Liver (tissue), 9 donors: ENCODE data around the gene RPTOR. TPM values are rescaled to one million over a fixed set of nuclear protein-coding genes. Genes with fewer than 3 reads are reported as not detected.

Experiments used
- DNase-seq: peaks from one replicate; pipeline ENCODE4 v3.0.0-alpha.2; 2017; ENCODE audit warnings: low spot score
- H3K27ac ChIP-seq, 2 donors: one replicate each; pipeline ENCODE4 v1.7.0; 2013; ENCODE audit warnings: inconsistent platforms in 2 of 2, low read length in 2 of 2, control low read depth in 1 of 2, low read depth in 1 of 2, mild to moderate bottlenecking in 1 of 2
- H3K27me3 ChIP-seq, 4 donors: one replicate each; pipeline versions ENCODE4 v1.6.1 to v1.7.0; 2013; ENCODE audit warnings: low read length in 3 of 4, inconsistent platforms in 1 of 4, mild to moderate bottlenecking in 1 of 4, moderate library complexity in 1 of 4; ENCODE audit not compliant: control insufficient read depth in 4 of 4, insufficient read depth in 4 of 4
- H3K36me3 ChIP-seq, 4 donors: one replicate each; pipeline versions ENCODE4 v1.6.1 to v1.7.0; 2013; ENCODE audit warnings: low read length in 3 of 4, mild to moderate bottlenecking in 3 of 4, low read depth in 1 of 4, moderate library complexity in 1 of 4; ENCODE audit not compliant: control insufficient read depth in 4 of 4, insufficient read depth in 3 of 4
- H3K4me1 ChIP-seq, 4 donors: one replicate each; pipeline versions ENCODE4 v1.6.1 to v1.7.0; 2013; ENCODE audit warnings: low read length in 3 of 4, mild to moderate bottlenecking in 3 of 4, moderate library complexity in 1 of 4; ENCODE audit not compliant: control insufficient read depth in 4 of 4, insufficient read depth in 4 of 4
- H3K4me3 ChIP-seq, 3 donors: one replicate each; pipeline versions ENCODE4 v1.6.1 to v1.7.0; 2013; ENCODE audit warnings: low read length in 3 of 3, control low read depth in 1 of 3, low read depth in 1 of 3, mild to moderate bottlenecking in 1 of 3
- H3K9ac ChIP-seq, 2 donors: one replicate each; pipeline ENCODE4 v1.7.0; 2013; ENCODE audit warnings: low read length in 2 of 2, mild to moderate bottlenecking in 2 of 2, moderate library complexity in 2 of 2, control low read depth in 1 of 2, low read depth in 1 of 2
- H3K9me3 ChIP-seq, 4 donors: one replicate each; pipeline versions ENCODE4 v1.6.1 to v1.7.0; 2013; ENCODE audit warnings: low read length in 3 of 4; ENCODE audit not compliant: control insufficient read depth in 4 of 4
- ATF3 ChIP-seq: IDR thresholded peaks from 2 replicates; pipeline ENCODE4 v1.6.1; 2016; ENCODE audit warnings: antibody characterized with exemption
- CTCF ChIP-seq: fragments of 150-350 bp; IDR thresholded peaks from 2 replicates; pipeline ENCODE4 v1.5.1; 2017; ENCODE audit warnings: improper control_type of control experiment, low read depth, low read length; ENCODE audit not compliant: missing input control
- EGR1 ChIP-seq, 2 donors: IDR thresholded peaks; 2 replicates each; pipeline ENCODE4 v1.6.1; 2016 to 2018; ENCODE audit warnings: antibody characterized with exemption in 2 of 2, low read depth in 2 of 2
- FOXA1 ChIP-seq: IDR thresholded peaks from 2 replicates; pipeline ENCODE4 v1.6.1; 2016; ENCODE audit warnings: antibody characterized with exemption
- FOXA2 ChIP-seq: IDR thresholded peaks from 2 replicates; pipeline ENCODE4 v1.6.1; 2016; ENCODE audit warnings: antibody characterized with exemption
- GABPA ChIP-seq, 2 donors: IDR thresholded peaks in 1 of 2; conservative IDR thresholded peaks in 1 of 2; 2 replicates each; pipeline ENCODE4 v1.6.1; 2016; ENCODE audit warnings: antibody characterized with exemption in 2 of 2, mild to moderate bottlenecking in 1 of 2, moderate library complexity in 1 of 2
- HNF4A ChIP-seq, 2 donors: conservative IDR thresholded peaks; 2 replicates each; pipeline ENCODE4 v1.6.1; 2016; ENCODE audit warnings: antibody characterized with exemption in 2 of 2, mild to moderate bottlenecking in 2 of 2
- HNF4G ChIP-seq: IDR thresholded peaks from 2 replicates; pipeline ENCODE4 v1.6.1; 2016; ENCODE audit warnings: antibody characterized with exemption
- JUND ChIP-seq, 2 donors: IDR thresholded peaks; 2 replicates each; pipeline ENCODE4 v1.6.1; 2016; ENCODE audit warnings: antibody characterized with exemption in 2 of 2
- MAX ChIP-seq: IDR thresholded peaks from 2 replicates; pipeline ENCODE4 v1.6.1; 2016; ENCODE audit warnings: antibody characterized with exemption
- RAD21 ChIP-seq, 2 donors: IDR thresholded peaks; 2 replicates each; pipeline ENCODE4 v1.6.1; 2016; ENCODE audit warnings: antibody characterized with exemption in 2 of 2, mild to moderate bottlenecking in 2 of 2
- REST ChIP-seq: IDR thresholded peaks from 2 replicates; pipeline ENCODE4 v1.6.1; 2016; ENCODE audit warnings: antibody characterized with exemption, mild to moderate bottlenecking
- RXRA ChIP-seq, 2 donors: IDR thresholded peaks; 2 replicates each; pipeline ENCODE4 v1.6.1; 2017 to 2018; ENCODE audit warnings: antibody characterized with exemption in 2 of 2, mild to moderate bottlenecking in 1 of 2
- SP1 ChIP-seq: IDR thresholded peaks from 2 replicates; pipeline ENCODE4 v1.6.1; 2018; ENCODE audit warnings: antibody characterized with exemption, mild to moderate bottlenecking
- TAF1 ChIP-seq: conservative IDR thresholded peaks from 2 replicates; pipeline ENCODE4 v1.6.1; 2016; ENCODE audit warnings: antibody characterized with exemption, mild to moderate bottlenecking
- YY1 ChIP-seq: IDR thresholded peaks from 2 replicates; pipeline ENCODE4 v1.6.1; 2016; ENCODE audit warnings: antibody characterized with exemption, mild to moderate bottlenecking
- ZBTB33 ChIP-seq: IDR thresholded peaks from 2 replicates; pipeline ENCODE4 v1.6.1; 2016; ENCODE audit warnings: antibody characterized with exemption
- WGBS: extraction: QIAGEN DNeasy Blood & Tissue Kit; methylation state at CpG from one replicate; pipeline ENCODE4 v1.1.7; 2013; 5-methylcytosine and 5-hydroxymethylcytosine counted together
- polyA plus RNA-seq, 2 donors: library from polyadenylated mRNA; stranded (reverse) in 1 of 2; unstranded in 1 of 2; fragments of 200-250 nt in 1 of 2; fragments of >200 nt in 1 of 2; fragmentation: Nextera tagmentation in 1 of 2; extraction: Ambion mirVana in 1 of 2; gene quantifications; one replicate each; pipeline versions ENCODE4 v1.2.1 to v1.2.3, GENCODE V29; 2013 to 2015
- total RNA-seq, 2 donors: library from RNA; depleted of rRNA; stranded (reverse); fragments of >200 nt; gene quantifications; one replicate each; pipeline ENCODE4 v1.2.3, GENCODE V29; 2014
- donor health status: healthy.
- donor health status: healthy.
- donor health status: healthy.
- donor health status: healthy.
- donor health status: healthy.

Gene RPTOR
- total and polyA plus RNA-seq, 4 donors, result 4.8 to 25.4 (median 11.6) TPM

GRCh38 chr17:80582165-80582564 is 37.5 kb downstream of the RPTOR start (continued):
- TF ChIP-seq HNF4A (conservative IDR thresholded peaks at IDR 0.05) (no peak), HNF4G (no peak), EGR1 (IDR thresholded peaks at IDR 0.05; ENCODE audit: low read depth in 2 of 2) (no peak), CTCF (no peak)

- Histone ChIP-seq H3K9ac (no peak overlapping the region), H3K27ac (no peak overlapping the region), H3K36me3 (no peaks in the 10 kb centered on the region), H3K4me1 (no peaks in the 10 kb centered on the region), H3K27me3 (no peaks in the 10 kb centered on the region), H3K9me3 (no peaks in the 10 kb centered on the region), H3K4me3 (no peak overlapping the region)
- 91% methylated on average over 10 of the region's 10 CpGs for WGBS
- DNase-seq, result no peak
- TF ChIP-seq RXRA (IDR thresholded peaks at IDR 0.05) (no peak), ATF3 (no peak)
These were observed 39.7 kb downstream of the RPTOR start for GRCh38 chr17:80584176-80584905.

- Histone ChIP-seq H3K9me3 (no peaks in the 10 kb centered on the region), H3K4me3 (no peak overlapping the region), H3K36me3 (no peaks in the 10 kb centered on the region), H3K27ac (no peak overlapping the region), H3K9ac (no peak overlapping the region), H3K4me1 (no peaks in the 10 kb centered on the region), H3K27me3 (no peaks in the 10 kb centered on the region)
- DNase-seq, result no peak
- WGBS, result 80% methylated on average over 24 of the region's 24 CpGs
- no peak for TF ChIP-seq FOXA1
These were observed 41.5 kb downstream of the RPTOR start for GRCh38 chr17:80585890-80586845.

GRCh38 chr17:80586846-80587228 is 42.2 kb downstream of the RPTOR start:
- Histone ChIP-seq H3K27me3 (no peaks in the 10 kb centered on the region), H3K4me1 (no peaks in the 10 kb centered on the region), H3K9me3 (no peaks in the 10 kb centered on the region), H3K36me3 (no peaks in the 10 kb centered on the region), H3K9ac (no peak overlapping the region), H3K27ac (no peak overlapping the region), H3K4me3 (no peak overlapping the region)
- DNase-seq, result no peak
- 94% methylated on average over 25 of the region's 25 CpGs for WGBS
- TF ChIP-seq TAF1, result no peak
- no peak for TF ChIP-seq GABPA (IDR thresholded peaks at IDR 0.05 in 1 of 2, conservative IDR thresholded peaks at IDR 0.05 in 1 of 2)
- no peak for TF ChIP-seq HNF4A (conservative IDR thresholded peaks at IDR 0.05)
- no peak for TF ChIP-seq HNF4G
- TF ChIP-seq YY1, result no peak
- no peak for TF ChIP-seq FOXA2
- no peak for TF ChIP-seq REST
- no peak for TF ChIP-seq SP1
- TF ChIP-seq FOXA1, result no peak
- TF ChIP-seq RXRA (IDR thresholded peaks at IDR 0.05), result no peak
- TF ChIP-seq RAD21 (IDR thresholded peaks at IDR 0.05), result no peak
- TF ChIP-seq EGR1 (IDR thresholded peaks at IDR 0.05; ENCODE audit: low read depth in 2 of 2), result no peak
- TF ChIP-seq MAX, result no peak
- no peak for TF ChIP-seq ZBTB33
- TF ChIP-seq JUND (IDR thresholded peaks at IDR 0.05), result no peak
